OCI-LY1 (cell line): ENCODE measurements around the gene PIGW.

Experiments used
- H2AFZ ChIP-seq: fragments of 200-600 bp; sonication (generic), shearing (Covaris generic); 2 replicates; pipeline ENCODE4 v1.6.0; 2014; ENCODE audit warnings: antibody characterized with exemption, mild to moderate bottlenecking, low read length
- H3F3A ChIP-seq: fragments of 200-600 bp; sonication (generic), shearing (Covaris generic); 2 replicates; pipeline ENCODE4 v1.6.0; 2014; ENCODE audit warnings: mild to moderate bottlenecking, antibody characterized with exemption, low read length, moderate library complexity; ENCODE audit not compliant: insufficient read depth
- H3K27ac ChIP-seq: fragments of 200-600 bp; sonication (generic); 2 replicates; pipeline ENCODE4 v1.5.1; 2014; ENCODE audit warnings: low read length, mixed run types, mild to moderate bottlenecking, low read depth; ENCODE audit not compliant: poor library complexity, severe bottlenecking
- H3K27me3 ChIP-seq: fragments of 200-600 bp; sonication (generic); 2 replicates; pipeline ENCODE4 v1.6.0; 2014; ENCODE audit warnings: antibody characterized with exemption, mild to moderate bottlenecking, low read length, moderate library complexity; ENCODE audit not compliant: insufficient read depth
- H3K36me3 ChIP-seq: fragments of 200-600 bp; sonication (generic); 2 replicates; pipeline ENCODE4 v1.6.1; 2014; ENCODE audit warnings: mild to moderate bottlenecking, antibody characterized with exemption, low read length, moderate library complexity, mixed read lengths; ENCODE audit not compliant: insufficient read depth
- H3K4me1 ChIP-seq: fragments of 200-600 bp; sonication (generic); 2 replicates; pipeline ENCODE4 v1.5.1; 2014; ENCODE audit warnings: mild to moderate bottlenecking, low read length, moderate library complexity; ENCODE audit not compliant: insufficient read depth, severe bottlenecking
- H3K4me2 ChIP-seq: fragments of 200-600 bp; sonication (generic), shearing (Covaris generic); 2 replicates; pipeline ENCODE4 v1.6.1; 2014; ENCODE audit warnings: low read length
- H3K4me3 ChIP-seq: fragments of 200-600 bp; sonication (generic); 2 replicates; pipeline ENCODE4 v1.5.1; 2014; ENCODE audit warnings: low read length, low read depth, mild to moderate bottlenecking, mixed read lengths; ENCODE audit not compliant: poor library complexity, severe bottlenecking
- H3K79me2 ChIP-seq: fragments of 200-600 bp; shearing (Covaris generic); 2 replicates; pipeline ENCODE4 v1.6.1; 2016; ENCODE audit warnings: mixed run types, low read length, mixed read lengths; ENCODE audit not compliant: insufficient read depth
- H3K9ac ChIP-seq: fragments of 200-600 bp; sonication (generic), shearing (Covaris generic); 2 replicates; pipeline ENCODE4 v1.6.1; 2014; ENCODE audit warnings: mild to moderate bottlenecking, low read length, mixed read lengths
- H3K9me2 ChIP-seq: fragments of 200-600 bp; sonication (generic), shearing (Covaris generic); 2 replicates; pipeline ENCODE4 v1.6.1; 2014; ENCODE audit warnings: low read depth, mild to moderate bottlenecking, low read length, mixed read lengths
- H3K9me3 ChIP-seq: fragments of 200-600 bp; shearing (Covaris generic); 2 replicates; pipeline ENCODE4 v1.6.1; 2014; ENCODE audit warnings: low read length, mixed read lengths
- H4K20me1 ChIP-seq: fragments of 200-600 bp; sonication (generic), shearing (Covaris generic); 2 replicates; pipeline ENCODE4 v1.6.0; 2016; ENCODE audit warnings: mild to moderate bottlenecking, low read length; ENCODE audit not compliant: insufficient read depth
- EZH2 ChIP-seq: fragments of 200-600 bp; sonication (generic), shearing (Covaris generic); IDR thresholded peaks from 2 replicates; pipeline ENCODE4 v1.8.0; 2017; ENCODE audit warnings: borderline replicate concordance, mixed run types, mild to moderate bottlenecking, antibody characterized with exemption, low read length, moderate library complexity, mixed read lengths
- TF ChIP-seq, protein P1 (sequence below): fragments of 200-600 bp; sonication (generic), shearing (Covaris generic); IDR thresholded peaks from 2 replicates; pipeline ENCODE4 v1.5.1; 2017; ENCODE audit warnings: mild to moderate bottlenecking, antibody characterized with exemption, low read length, moderate library complexity, mixed read lengths

The PIGW gene

DNA sequence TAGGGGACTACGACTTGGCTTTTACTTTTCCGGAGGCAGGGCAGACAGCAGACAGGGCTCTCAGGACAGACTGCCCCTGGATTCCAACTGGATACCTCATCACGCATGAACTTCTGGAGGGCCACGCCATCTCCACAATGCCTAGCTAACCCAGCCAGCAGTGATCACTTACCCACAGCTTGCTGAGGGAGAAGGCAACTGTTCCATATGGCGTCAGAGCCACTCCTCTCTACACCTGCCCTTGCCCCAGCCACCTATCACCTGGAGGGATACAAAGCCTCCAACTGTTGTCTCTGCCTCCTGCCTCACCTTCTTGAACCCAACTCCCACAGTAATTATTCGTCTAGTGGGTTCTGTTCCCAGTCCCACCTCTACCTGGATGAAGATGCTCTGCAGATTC is 8.9 kb upstream of the PIGW start:
- Histone ChIP-seq H4K20me1 (no peaks in the 10 kb centered on the region), H3K9ac (no peak overlapping the region), H2AFZ (no peak overlapping the region), H3K79me2 (no peaks in the 10 kb centered on the region), H3K36me3 (peaks cover 79% of the 10 kb centered on the region), H3K4me1 (no peaks in the 10 kb centered on the region), H3K9me3 (no peaks in the 10 kb centered on the region), H3F3A (no peaks in the 10 kb centered on the region), H3K9me2 (no peaks in the 10 kb centered on the region), H3K4me3 (no peak overlapping the region), H3K27ac (no peak overlapping the region), H3K27me3 (no peaks in the 10 kb centered on the region), H3K4me2 (no peak overlapping the region)
- TF ChIP-seq, protein P1, sequence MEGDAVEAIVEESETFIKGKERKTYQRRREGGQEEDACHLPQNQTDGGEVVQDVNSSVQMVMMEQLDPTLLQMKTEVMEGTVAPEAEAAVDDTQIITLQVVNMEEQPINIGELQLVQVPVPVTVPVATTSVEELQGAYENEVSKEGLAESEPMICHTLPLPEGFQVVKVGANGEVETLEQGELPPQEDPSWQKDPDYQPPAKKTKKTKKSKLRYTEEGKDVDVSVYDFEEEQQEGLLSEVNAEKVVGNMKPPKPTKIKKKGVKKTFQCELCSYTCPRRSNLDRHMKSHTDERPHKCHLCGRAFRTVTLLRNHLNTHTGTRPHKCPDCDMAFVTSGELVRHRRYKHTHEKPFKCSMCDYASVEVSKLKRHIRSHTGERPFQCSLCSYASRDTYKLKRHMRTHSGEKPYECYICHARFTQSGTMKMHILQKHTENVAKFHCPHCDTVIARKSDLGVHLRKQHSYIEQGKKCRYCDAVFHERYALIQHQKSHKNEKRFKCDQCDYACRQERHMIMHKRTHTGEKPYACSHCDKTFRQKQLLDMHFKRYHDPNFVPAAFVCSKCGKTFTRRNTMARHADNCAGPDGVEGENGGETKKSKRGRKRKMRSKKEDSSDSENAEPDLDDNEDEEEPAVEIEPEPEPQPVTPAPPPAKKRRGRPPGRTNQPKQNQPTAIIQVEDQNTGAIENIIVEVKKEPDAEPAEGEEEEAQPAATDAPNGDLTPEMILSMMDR: no peak
- TF ChIP-seq EZH2: no peak

DNA sequence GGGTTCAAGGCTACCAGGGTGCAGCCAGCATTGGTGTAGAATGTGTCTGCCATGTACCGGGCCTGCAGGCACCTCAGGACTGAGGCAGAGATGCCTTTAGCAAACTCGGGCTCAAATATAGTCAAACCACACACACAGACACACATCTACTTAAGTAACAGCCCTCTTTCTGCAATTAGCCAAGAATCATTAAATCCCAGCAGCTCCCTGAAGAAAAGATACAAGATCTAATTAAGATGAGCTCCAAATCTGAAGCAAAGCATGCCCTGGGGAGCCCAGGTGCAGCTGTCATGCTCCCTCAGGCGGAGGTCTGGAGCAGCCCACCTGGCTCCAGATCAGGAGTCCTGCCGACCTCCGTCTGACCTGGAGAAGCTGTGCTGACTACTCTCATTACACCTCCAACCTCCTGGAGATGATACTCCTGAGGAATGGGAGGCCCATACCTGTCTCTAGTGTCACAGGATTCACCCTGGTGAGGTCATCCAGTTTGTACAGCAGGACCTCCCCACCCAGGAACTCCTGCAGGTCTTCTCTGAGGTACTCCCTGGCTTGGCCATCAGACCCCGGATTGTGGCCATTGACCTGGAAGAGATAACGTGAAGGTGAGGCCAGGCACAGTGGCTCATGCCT is 7.1 kb upstream of the PIGW start:
- TF ChIP-seq, protein P1: no peak
- Histone ChIP-seq H3K27me3 (no peaks in the 10 kb centered on the region), H3K9me3 (no peaks in the 10 kb centered on the region), H3K79me2 (no peaks in the 10 kb centered on the region), H3K9ac (no peak overlapping the region), H3K4me1 (no peaks in the 10 kb centered on the region), H3K36me3 (peaks cover 86% of the 10 kb centered on the region), H3K4me2 (no peak overlapping the region), H4K20me1 (no peaks in the 10 kb centered on the region), H2AFZ (no peak overlapping the region), H3F3A (no peaks in the 10 kb centered on the region), H3K27ac (no peak overlapping the region), H3K9me2 (no peaks in the 10 kb centered on the region), H3K4me3 (no peak overlapping the region)

DNA sequence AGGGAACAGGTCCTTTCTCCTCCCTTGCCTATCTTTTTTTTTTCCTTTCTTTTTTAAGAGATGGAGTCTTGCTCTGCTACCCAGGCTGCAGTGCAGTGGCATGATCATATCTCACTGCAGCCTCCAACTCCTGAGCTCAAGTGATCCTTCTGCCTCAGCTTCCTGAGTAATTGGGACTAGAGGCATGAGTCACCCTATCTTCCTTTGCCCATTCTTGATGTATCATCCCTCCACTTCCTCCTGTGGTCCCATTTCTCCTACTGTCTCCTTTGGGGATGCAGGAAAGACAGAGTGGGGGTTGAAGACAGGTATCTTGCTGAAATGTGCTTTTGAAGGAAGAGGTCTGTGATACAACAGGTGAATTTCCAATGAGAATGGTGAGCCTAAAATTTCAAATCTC is 5.7 kb upstream of the PIGW start:
- Histone ChIP-seq H3K79me2 (no peaks in the 10 kb centered on the region), H3K9me3 (no peaks in the 10 kb centered on the region), H3F3A (no peaks in the 10 kb centered on the region), H2AFZ (no peak overlapping the region), H3K4me2 (no peak overlapping the region), H3K4me3 (no peak overlapping the region), H3K27me3 (no peaks in the 10 kb centered on the region), H4K20me1 (no peaks in the 10 kb centered on the region), H3K9ac (no peak overlapping the region), H3K4me1 (peaks cover 10% of the 10 kb centered on the region), H3K27ac (no peak overlapping the region), H3K36me3 (peaks cover 84% of the 10 kb centered on the region), H3K9me2 (no peaks in the 10 kb centered on the region)
- TF ChIP-seq, protein P1: no peak
- TF ChIP-seq EZH2: no peak
